ENCODE data around the gene CADPS2.

CADPS2 gene

GRCh38 chr7:122556873-122557542, 329.3 kb downstream of the CADPS2 start:
- TF ChIP-seq POLR2AphosphoS5 (IDR thresholded peaks at IDR 0.05; ENCODE audit: low read depth, low read length) = no peak
- TF ChIP-seq SIN3A (IDR thresholded peaks at IDR 0.05; ENCODE audit: borderline replicate concordance, insufficient read depth, low read length) = no peak
- no peak for TF ChIP-seq REST (IDR thresholded peaks at IDR 0.05; ENCODE audit: insufficient read depth in 1 of 2, low read depth in 2 of 2, low read length in 2 of 2)
- no peak for TF ChIP-seq TAF1 (IDR thresholded peaks at IDR 0.05; ENCODE audit: borderline replicate concordance, insufficient read depth, low read length)
- no peak for TF ChIP-seq FOXP2 (optimal IDR thresholded peaks at IDR 0.05; ENCODE audit: borderline replicate concordance, extremely low read depth, extremely low read length, insufficient read depth)

GRCh38 chr7:122556219-122556618, 330.0 kb downstream of the CADPS2 start:
- TF ChIP-seq FOXP2 (optimal IDR thresholded peaks at IDR 0.05; ENCODE audit: borderline replicate concordance, extremely low read depth, extremely low read length, insufficient read depth) (no peak), POLR2AphosphoS5 (IDR thresholded peaks at IDR 0.05; ENCODE audit: low read depth, low read length) (no peak), SIN3A (IDR thresholded peaks at IDR 0.05; ENCODE audit: borderline replicate concordance, insufficient read depth, low read length) (no peak), REST (IDR thresholded peaks at IDR 0.05; ENCODE audit: insufficient read depth in 1 of 2, low read depth in 2 of 2, low read length in 2 of 2) (no peak), TAF1 (IDR thresholded peaks at IDR 0.05; ENCODE audit: borderline replicate concordance, insufficient read depth, low read length) (no peak)

- TF ChIP-seq FOXP2 (optimal IDR thresholded peaks at IDR 0.05; ENCODE audit: borderline replicate concordance, extremely low read depth, extremely low read length, insufficient read depth) (no peak), SIN3A (IDR thresholded peaks at IDR 0.05; ENCODE audit: borderline replicate concordance, insufficient read depth, low read length) (no peak), REST (IDR thresholded peaks at IDR 0.05; ENCODE audit: insufficient read depth in 1 of 2, low read depth in 2 of 2, low read length in 2 of 2) (no peak), POLR2AphosphoS5 (IDR thresholded peaks at IDR 0.05; ENCODE audit: low read depth, low read length) (no peak), TAF1 (IDR thresholded peaks at IDR 0.05; ENCODE audit: borderline replicate concordance, insufficient read depth, low read length) (no peak)
Observed at GRCh38 chr7:122553761-122554160, 332.5 kb downstream of the CADPS2 start.

- TF ChIP-seq REST (IDR thresholded peaks at IDR 0.05; ENCODE audit: insufficient read depth in 1 of 2, low read depth in 2 of 2, low read length in 2 of 2) (no peak), POLR2AphosphoS5 (IDR thresholded peaks at IDR 0.05; ENCODE audit: low read depth, low read length) (no peak), FOXP2 (optimal IDR thresholded peaks at IDR 0.05; ENCODE audit: borderline replicate concordance, extremely low read depth, extremely low read length, insufficient read depth) (no peak), SIN3A (IDR thresholded peaks at IDR 0.05; ENCODE audit: borderline replicate concordance, insufficient read depth, low read length) (no peak), TAF1 (IDR thresholded peaks at IDR 0.05; ENCODE audit: borderline replicate concordance, insufficient read depth, low read length) (no peak)
Observed at GRCh38 chr7:122552769-122553168, 333.5 kb downstream of the CADPS2 start.

Data from PFSK-1 (cell line).